Erythroblast (primary cell): ENCODE results near the gene KIDINS220.

Experiments
- GATA1 ChIP-seq: IDR thresholded peaks from 2 replicates; pipeline ENCODE4 v1.6.1; 2011; ENCODE audit warnings: low read depth, mild to moderate bottlenecking, control low read depth, low read length, moderate library complexity
- POLR2A ChIP-seq: IDR thresholded peaks from 2 replicates; pipeline ENCODE4 v1.6.1; 2011; ENCODE audit warnings: mild to moderate bottlenecking, low read length

DNA sequence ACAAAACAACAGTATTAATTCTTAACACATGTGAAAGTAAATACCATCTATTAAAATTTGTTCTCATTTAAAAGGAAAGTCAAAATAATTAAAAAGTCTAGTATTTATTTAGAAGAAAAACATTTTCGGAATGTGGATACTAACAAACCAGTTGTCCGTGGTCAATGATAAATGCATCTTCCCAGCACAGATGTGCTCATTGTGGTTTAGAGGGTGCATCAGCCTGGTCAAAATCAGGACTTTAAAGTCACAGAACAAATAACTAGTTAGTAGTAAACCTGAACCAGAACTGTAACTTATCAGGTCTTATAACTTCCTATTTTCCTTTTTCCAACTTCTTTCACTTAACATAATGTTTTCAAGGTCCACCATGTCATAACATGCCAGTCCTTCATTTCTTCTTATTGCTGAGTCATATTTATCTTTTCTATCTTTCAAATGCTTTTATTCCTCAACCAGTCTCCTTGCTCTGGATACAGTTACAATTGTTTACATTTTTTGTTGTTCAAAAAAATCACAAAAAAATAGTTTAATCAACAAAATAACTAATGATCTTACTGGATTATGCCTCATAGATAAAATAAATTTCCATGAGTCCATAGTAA lies 99.7 kb downstream of the KIDINS220 start:
- TF ChIP-seq POLR2A = no peak
- TF ChIP-seq GATA1 = no peak
